Measurements from ENCODE around the gene PROKR2.

The PROKR2 gene

DNA sequence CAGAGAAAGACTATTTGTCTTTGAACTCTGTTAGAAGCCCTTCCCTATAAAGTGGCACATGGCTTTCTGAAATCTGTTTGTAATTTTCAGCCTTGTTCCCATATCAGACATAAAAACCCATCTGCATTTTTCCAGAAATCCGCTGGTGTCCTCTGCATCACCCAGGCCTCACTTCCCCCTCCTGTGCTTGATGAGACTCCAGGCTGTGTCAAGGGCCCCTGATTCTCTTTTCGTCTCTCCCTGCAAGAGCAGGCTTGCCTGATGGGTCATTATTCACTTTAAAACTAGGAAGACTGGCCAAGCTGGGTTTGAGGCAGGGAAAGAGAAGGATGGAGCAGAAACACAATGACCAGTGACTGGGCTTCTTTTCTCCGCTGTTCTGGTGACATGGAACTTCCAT is 10.6 kb upstream of the PROKR2 start:
- WGBS (ENCODE audit: insufficient coverage): 83% methylated on average over 1 of the region's 3 CpGs

DNA sequence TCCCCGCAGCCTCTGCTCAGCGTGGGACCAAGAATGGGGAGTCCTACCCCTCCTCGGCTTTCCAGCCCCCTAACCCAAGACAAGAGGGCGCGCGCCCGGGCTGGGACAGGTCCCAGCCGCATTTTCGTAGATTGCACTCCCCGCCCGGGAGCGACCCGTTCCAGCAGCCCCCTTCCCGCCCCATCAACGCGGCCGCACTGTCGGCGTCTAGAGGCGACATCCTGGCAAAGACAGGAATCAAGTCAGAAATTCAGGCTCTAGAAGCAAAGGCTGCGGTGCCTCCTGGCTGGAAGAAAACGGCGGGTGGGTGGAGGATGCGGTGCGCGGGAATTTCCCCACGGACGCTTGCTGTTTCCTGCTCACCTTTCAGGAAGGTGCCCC is 957 bp downstream of the PROKR2 start:
- H3K9me3 ChIP-seq (ENCODE audit: control extremely low read depth in 1 of 5, control insufficient read depth in 4 of 5, insufficient read depth in 2 of 5, low read depth in 1 of 5, low read length in 4 of 5): peaks cover 0 to 16% (median 0%) of the 10 kb centered on the region in 5 experiments
- H3K4me1 ChIP-seq (ENCODE audit: control extremely low read depth in 1 of 4, control insufficient read depth in 4 of 4, insufficient read depth in 4 of 4, low read length in 3 of 4): peaks cover 0 to 16% (median 9%) of the 10 kb centered on the region in 4 experiments
- ChIA-PET POLR2A (no interaction called here), CTCF (no interaction called here)
- DNase-seq: no peak
- H3K36me3 ChIP-seq (ENCODE audit: control insufficient read depth in 4 of 4, insufficient read depth in 4 of 4, low read length in 3 of 4): no peaks in the 10 kb centered on the region
- 0% methylated on average over 21 of the region's 28 CpGs for WGBS (ENCODE audit: insufficient coverage)
- peak overlapping the region in 3 of 7 experiments; percentile 54 to 66 (median 64) for H3K4me3 ChIP-seq (ENCODE audit: control insufficient read depth in 1 of 7, extremely low read depth in 1 of 7, insufficient read depth in 4 of 7, low read depth in 2 of 7, low read length in 6 of 7)
- H3K27ac ChIP-seq (ENCODE audit: insufficient read depth in 1 of 2, low read depth in 1 of 2, low read length in 2 of 2, poor library complexity in 1 of 2, severe bottlenecking in 2 of 2): no peak overlapping the region
- H3K27me3 ChIP-seq (replicated peaks in 2 of 5; ENCODE audit: control insufficient read depth in 4 of 5, insufficient read depth in 5 of 5, low read length in 4 of 5): peaks cover 0 to 82% (median 30%) of the 10 kb centered on the region in 5 experiments

More for the DNA sequence above, 10.6 kb upstream of the PROKR2 start:
- POLR2A ChIA-PET: no interaction called here
- peaks cover 0 to under 1% (median 0%) of the 10 kb centered on the region in 5 experiments for H3K9me3 ChIP-seq (ENCODE audit: control extremely low read depth in 1 of 5, control insufficient read depth in 4 of 5, insufficient read depth in 2 of 5, low read depth in 1 of 5, low read length in 4 of 5)
- H3K4me1 ChIP-seq (ENCODE audit: control extremely low read depth in 1 of 4, control insufficient read depth in 4 of 4, insufficient read depth in 4 of 4, low read length in 3 of 4): no peaks in the 10 kb centered on the region
- H3K27ac ChIP-seq (ENCODE audit: insufficient read depth in 1 of 2, low read depth in 1 of 2, low read length in 2 of 2, poor library complexity in 1 of 2, severe bottlenecking in 2 of 2): no peak overlapping the region
- DNase-seq: no peak
- H3K36me3 ChIP-seq (ENCODE audit: control insufficient read depth in 4 of 4, insufficient read depth in 4 of 4, low read length in 3 of 4): no peaks in the 10 kb centered on the region
- H3K4me3 ChIP-seq (ENCODE audit: control insufficient read depth in 1 of 7, extremely low read depth in 1 of 7, insufficient read depth in 4 of 7, low read depth in 2 of 7, low read length in 6 of 7): no peak overlapping the region
- CTCF ChIA-PET: no interaction called here
- H3K27me3 ChIP-seq (replicated peaks in 2 of 5; ENCODE audit: control insufficient read depth in 4 of 5, insufficient read depth in 5 of 5, low read length in 4 of 5): peaks cover 0 to 30% (median 11%) of the 10 kb centered on the region in 5 experiments

DNA sequence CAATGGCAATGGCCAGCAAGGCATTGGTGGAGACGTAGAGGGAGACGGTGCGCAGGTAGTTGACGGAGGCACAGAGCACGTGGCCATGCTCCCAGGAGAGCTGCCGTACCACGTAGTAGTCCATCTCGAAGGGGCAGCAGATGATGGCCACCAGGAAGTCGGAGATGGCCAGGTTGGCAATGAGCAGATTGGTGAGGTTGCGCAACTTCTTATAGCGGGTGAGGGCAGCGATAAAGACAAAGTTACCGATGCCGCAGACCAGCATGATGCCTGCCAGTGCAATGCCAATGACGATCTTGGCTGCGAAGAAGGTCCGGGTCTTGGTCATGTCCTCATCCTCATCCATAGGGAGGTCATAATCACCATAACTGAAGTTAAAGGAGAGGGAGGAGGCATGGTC is 2.8 kb downstream of the PROKR2 start:
- Histone ChIP-seq H3K27ac (ENCODE audit: insufficient read depth in 1 of 2, low read depth in 1 of 2, low read length in 2 of 2, poor library complexity in 1 of 2, severe bottlenecking in 2 of 2) (no peak overlapping the region), H3K4me1 (ENCODE audit: control extremely low read depth in 1 of 4, control insufficient read depth in 4 of 4, insufficient read depth in 4 of 4, low read length in 3 of 4) (peaks cover 0 to 16% (median 9%) of the 10 kb centered on the region in 4 experiments), H3K36me3 (ENCODE audit: control insufficient read depth in 4 of 4, insufficient read depth in 4 of 4, low read length in 3 of 4) (no peaks in the 10 kb centered on the region), H3K4me3 (ENCODE audit: control insufficient read depth in 1 of 7, extremely low read depth in 1 of 7, insufficient read depth in 4 of 7, low read depth in 2 of 7, low read length in 6 of 7) (no peak overlapping the region), H3K27me3 (replicated peaks in 2 of 5; ENCODE audit: control insufficient read depth in 4 of 5, insufficient read depth in 5 of 5, low read length in 4 of 5) (peaks cover 0 to 70% (median 30%) of the 10 kb centered on the region in 5 experiments), H3K9me3 (ENCODE audit: control extremely low read depth in 1 of 5, control insufficient read depth in 4 of 5, insufficient read depth in 2 of 5, low read depth in 1 of 5, low read length in 4 of 5) (peaks cover 0 to 23% (median 0%) of the 10 kb centered on the region in 5 experiments)
- no peak for DNase-seq
- WGBS (ENCODE audit: insufficient coverage): 97% methylated on average over 17 of the region's 17 CpGs
- ChIA-PET POLR2A (no interaction called here), CTCF (no interaction called here)

DNA sequence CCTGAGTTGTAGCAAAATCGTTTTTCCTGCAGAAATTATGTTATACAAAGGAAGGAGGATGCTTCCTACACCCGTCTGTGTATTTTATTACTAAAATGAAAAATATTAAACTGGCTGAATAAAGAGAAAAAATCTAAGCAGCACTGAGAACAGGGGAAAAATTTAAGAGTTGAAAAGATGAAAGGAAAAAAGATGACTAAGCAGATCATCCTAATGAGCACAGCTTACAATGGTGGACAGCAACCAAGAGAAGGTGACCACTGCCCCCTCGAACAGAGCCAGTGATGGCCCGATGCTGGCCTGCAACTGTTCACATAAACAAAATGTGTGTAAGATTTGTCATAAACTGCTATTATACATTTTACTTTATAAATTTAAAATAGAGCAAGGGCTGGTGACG is 4.2 kb downstream of the PROKR2 start:
- peaks cover 0 to 16% (median 9%) of the 10 kb centered on the region in 4 experiments for H3K4me1 ChIP-seq (ENCODE audit: control extremely low read depth in 1 of 4, control insufficient read depth in 4 of 4, insufficient read depth in 4 of 4, low read length in 3 of 4)
- no peaks in the 10 kb centered on the region for H3K36me3 ChIP-seq (ENCODE audit: control insufficient read depth in 4 of 4, insufficient read depth in 4 of 4, low read length in 3 of 4)
- peaks cover 0 to 56% (median 24%) of the 10 kb centered on the region in 5 experiments for H3K27me3 ChIP-seq (replicated peaks in 2 of 5; ENCODE audit: control insufficient read depth in 4 of 5, insufficient read depth in 5 of 5, low read length in 4 of 5)
- ChIA-PET CTCF (no interaction called here), POLR2A (no interaction called here)
- WGBS (ENCODE audit: insufficient coverage): no CpG with 5 or more reads among the region's 5 CpGs
- no peak for DNase-seq
- no peak overlapping the region for H3K27ac ChIP-seq (ENCODE audit: insufficient read depth in 1 of 2, low read depth in 1 of 2, low read length in 2 of 2, poor library complexity in 1 of 2, severe bottlenecking in 2 of 2)
- H3K9me3 ChIP-seq (ENCODE audit: control extremely low read depth in 1 of 5, control insufficient read depth in 4 of 5, insufficient read depth in 2 of 5, low read depth in 1 of 5, low read length in 4 of 5): peaks cover 0 to 29% (median 4%) of the 10 kb centered on the region in 5 experiments
- no peak overlapping the region for H3K4me3 ChIP-seq (ENCODE audit: control insufficient read depth in 1 of 7, extremely low read depth in 1 of 7, insufficient read depth in 4 of 7, low read depth in 2 of 7, low read length in 6 of 7)

DNA sequence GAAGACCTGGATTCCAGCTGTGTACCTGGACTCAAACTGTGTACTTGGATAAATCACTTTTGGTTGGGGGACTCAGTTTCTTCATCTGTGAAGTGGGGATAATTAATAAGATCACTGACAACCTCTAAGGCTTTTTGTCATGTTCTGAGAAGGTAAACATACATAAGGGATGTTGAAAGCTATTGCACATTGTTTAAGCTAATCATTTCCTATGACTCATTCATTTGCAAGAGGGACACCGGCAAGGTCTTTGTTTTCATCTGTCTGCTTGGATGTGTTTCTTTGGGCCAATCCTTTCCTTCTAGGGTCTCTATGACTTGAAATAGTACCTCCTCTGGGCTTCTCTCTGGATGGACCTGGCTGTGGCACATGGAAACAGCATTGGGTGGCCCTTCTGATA is 6.8 kb downstream of the PROKR2 start:
- POLR2A ChIA-PET: no interaction called here
- CTCF ChIA-PET: no interaction called here

DNA sequence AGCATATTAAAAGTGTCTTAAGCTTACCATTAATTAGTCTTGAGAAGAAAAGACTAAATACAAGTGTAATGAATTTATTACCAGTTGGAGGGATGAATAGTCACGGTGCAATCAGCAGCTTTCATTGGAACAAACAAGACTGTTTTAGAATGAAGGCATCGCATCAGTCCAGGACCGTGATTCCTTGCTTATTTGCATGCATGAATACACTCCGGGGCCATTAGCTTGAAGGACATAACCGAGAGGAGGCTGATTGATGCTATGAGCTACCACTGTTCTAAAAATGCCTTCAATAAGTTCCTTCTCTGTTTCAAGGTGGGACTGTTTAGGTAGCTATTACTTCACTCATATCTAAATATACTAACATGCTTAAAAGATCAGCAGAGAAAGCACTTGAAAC is 17.9 kb downstream of the PROKR2 start:
- Histone ChIP-seq H3K27ac (ENCODE audit: insufficient read depth in 1 of 2, low read depth in 1 of 2, low read length in 2 of 2, poor library complexity in 1 of 2, severe bottlenecking in 2 of 2) (no peak overlapping the region), H3K36me3 (ENCODE audit: control insufficient read depth in 4 of 4, insufficient read depth in 4 of 4, low read length in 3 of 4) (no peaks in the 10 kb centered on the region), H3K9me3 (ENCODE audit: control extremely low read depth in 1 of 5, control insufficient read depth in 4 of 5, insufficient read depth in 2 of 5, low read depth in 1 of 5, low read length in 4 of 5) (peaks cover 0 to 6% (median 0%) of the 10 kb centered on the region in 5 experiments), H3K4me1 (ENCODE audit: control extremely low read depth in 1 of 4, control insufficient read depth in 4 of 4, insufficient read depth in 4 of 4, low read length in 3 of 4) (no peaks in the 10 kb centered on the region), H3K27me3 (replicated peaks in 2 of 5; ENCODE audit: control insufficient read depth in 4 of 5, insufficient read depth in 5 of 5, low read length in 4 of 5) (peaks cover 3 to 18% (median 16%) of the 10 kb centered on the region in 5 experiments), H3K4me3 (ENCODE audit: control insufficient read depth in 1 of 7, extremely low read depth in 1 of 7, insufficient read depth in 4 of 7, low read depth in 2 of 7, low read length in 6 of 7) (no peak overlapping the region)
- no peak for DNase-seq
- 96% methylated on average over 5 of the region's 5 CpGs for WGBS (ENCODE audit: insufficient coverage)
- CTCF ChIA-PET: no interaction called here
- POLR2A ChIA-PET: no interaction called here

More for the DNA sequence above, 6.8 kb downstream of the PROKR2 start:
- WGBS (ENCODE audit: insufficient coverage): 100% methylated on average over 1 of the region's 1 CpG
- Histone ChIP-seq H3K27me3 (replicated peaks in 2 of 5; ENCODE audit: control insufficient read depth in 4 of 5, insufficient read depth in 5 of 5, low read length in 4 of 5) (peaks cover 0 to 31% (median 11%) of the 10 kb centered on the region in 5 experiments), H3K4me3 (ENCODE audit: control insufficient read depth in 1 of 7, extremely low read depth in 1 of 7, insufficient read depth in 4 of 7, low read depth in 2 of 7, low read length in 6 of 7) (no peak overlapping the region), H3K36me3 (ENCODE audit: control insufficient read depth in 4 of 4, insufficient read depth in 4 of 4, low read length in 3 of 4) (no peaks in the 10 kb centered on the region), H3K9me3 (ENCODE audit: control extremely low read depth in 1 of 5, control insufficient read depth in 4 of 5, insufficient read depth in 2 of 5, low read depth in 1 of 5, low read length in 4 of 5) (peaks cover 0 to 41% (median 4%) of the 10 kb centered on the region in 5 experiments), H3K4me1 (ENCODE audit: control extremely low read depth in 1 of 4, control insufficient read depth in 4 of 4, insufficient read depth in 4 of 4, low read length in 3 of 4) (no peaks in the 10 kb centered on the region), H3K27ac (ENCODE audit: insufficient read depth in 1 of 2, low read depth in 1 of 2, low read length in 2 of 2, poor library complexity in 1 of 2, severe bottlenecking in 2 of 2) (no peak overlapping the region)
- DNase-seq: no peak

DNA sequence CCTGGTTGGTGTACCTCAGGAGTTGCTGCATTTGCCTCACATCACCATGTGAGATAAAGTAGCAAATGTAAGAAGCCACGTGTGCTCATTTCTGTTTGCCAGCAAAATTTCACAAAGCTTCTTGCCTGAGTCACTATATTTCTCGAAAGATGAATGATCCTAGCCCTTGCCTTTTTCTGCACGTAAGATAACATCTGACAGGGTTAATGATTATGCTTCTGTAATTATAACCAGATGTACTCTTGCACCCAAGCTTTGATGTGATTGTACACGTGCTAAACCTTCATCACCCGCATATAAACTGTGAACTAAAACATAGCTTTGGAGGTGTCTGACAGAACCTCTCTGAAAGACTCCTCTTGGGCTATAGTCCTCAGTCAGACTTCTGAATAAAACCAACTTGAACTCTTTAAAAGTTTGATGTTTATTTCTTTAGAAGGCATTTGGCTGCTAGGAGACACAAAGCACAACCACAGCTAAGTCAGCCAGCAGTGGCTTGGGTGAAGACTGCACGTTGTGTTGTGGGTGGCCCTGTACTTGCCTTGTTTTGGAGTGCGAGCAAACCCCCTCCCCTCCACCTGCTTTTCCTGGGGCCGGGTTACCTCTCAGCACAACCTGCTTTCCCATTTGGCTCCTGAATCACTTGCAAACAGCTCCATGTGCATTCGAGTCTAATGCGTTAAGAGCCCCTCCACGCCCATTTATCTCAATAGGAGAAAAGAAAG is 19.3 kb downstream of the PROKR2 start:
- no peak overlapping the region for H3K4me3 ChIP-seq (ENCODE audit: control insufficient read depth in 1 of 7, extremely low read depth in 1 of 7, insufficient read depth in 4 of 7, low read depth in 2 of 7, low read length in 6 of 7)
- peaks cover 0 to 6% (median 0%) of the 10 kb centered on the region in 5 experiments for H3K9me3 ChIP-seq (ENCODE audit: control extremely low read depth in 1 of 5, control insufficient read depth in 4 of 5, insufficient read depth in 2 of 5, low read depth in 1 of 5, low read length in 4 of 5)
- POLR2A ChIA-PET: no interaction called here
- H3K27ac ChIP-seq (ENCODE audit: insufficient read depth in 1 of 2, low read depth in 1 of 2, low read length in 2 of 2, poor library complexity in 1 of 2, severe bottlenecking in 2 of 2): no peak overlapping the region
- no peaks in the 10 kb centered on the region for H3K36me3 ChIP-seq (ENCODE audit: control insufficient read depth in 4 of 4, insufficient read depth in 4 of 4, low read length in 3 of 4)
- DNase-seq: no peak
- peaks cover 3 to 26% (median 19%) of the 10 kb centered on the region in 5 experiments for H3K27me3 ChIP-seq (replicated peaks in 2 of 5; ENCODE audit: control insufficient read depth in 4 of 5, insufficient read depth in 5 of 5, low read length in 4 of 5)
- WGBS (ENCODE audit: insufficient coverage): 68% methylated on average over 8 of the region's 11 CpGs
- CTCF ChIA-PET: no interaction called here
- no peaks in the 10 kb centered on the region for H3K4me1 ChIP-seq (ENCODE audit: control extremely low read depth in 1 of 4, control insufficient read depth in 4 of 4, insufficient read depth in 4 of 4, low read length in 3 of 4)
